T-helper 1 cell treated with Interleukin-12 subunit alpha and Interleukin-12 subunit beta and Interleukin-4 antibody, amounts not matched to agents 30 ng/mL and 1 ng/mL, for 36 hours (primary cell): Measurements from ENCODE around the gene ZNF761. TPM values are rescaled to one million over a fixed set of nuclear protein-coding genes. Genes with fewer than 3 reads are reported as not detected.
"Not testable (repeated sequence)": the region's sequence is repeated elsewhere in the genome, so short reads cannot be mapped to it uniquely, and the experiment has no call there.

Experiments
- intact Hi-C: fragments of 100-400 bp; cut with micrococcal nuclease; formaldehyde crosslinking; loops from one replicate; pipeline ENCODE4 v1.15.1; 2024
- total RNA-seq: library from RNA; stranded (reverse); gene quantifications from 2 replicates; pipeline ENCODE4 v1.2.3, GENCODE V29; 2022

Gene ZNF761
- total RNA-seq, result 11.6 and 12.7 TPM in 2 replicates

GRCh38 chr19:53431399-53432087 is at the start of gene ZNF761:
ZNF761 (plus strand) TSS chr19:53431984; CDS start chr19:53447269, 15,285 bp downstream.
- intact Hi-C loops, result loop anchor here (1.0 to 10.0 kb wide), 12 partner anchors 36 to 904 kb away; partner anchors contain the start of genes MYADM, PRPF31, TFPT and ZNF160

- intact Hi-C loops, result no loop called here
Observed at GRCh38 chr19:53388168-53388567, 43.6 kb upstream of the ZNF761 start.

GRCh38 chr19:53388904-53389303 is 42.9 kb upstream of the ZNF761 start:
- intact Hi-C loops, result no loop called here

GRCh38 chr19:53389571-53389970 is 42.2 kb upstream of the ZNF761 start:
- intact Hi-C loops, result no loop called here

GRCh38 chr19:53389978-53390377 is 41.8 kb upstream of the ZNF761 start:
- intact Hi-C loops, result no loop called here

GRCh38 chr19:53394522-53394973 is 37.2 kb upstream of the ZNF761 start:
- intact Hi-C loops, result no loop called here

- intact Hi-C loops, result loop anchor here (1.0 kb wide), 11 partner anchors 30 to 1224 kb away; partner anchors contain the start of genes ZNF160, ZNF320, ZNF525 and ZNF761
Observed at GRCh38 chr19:53394974-53395839, 36.6 kb upstream of the ZNF761 start, which contains the start of gene ZNF765. ZNF765 (plus strand) TSS chr19:53395149; CDS start chr19:53398016, 2,867 bp downstream.

GRCh38 chr19:53395840-53396524 is 35.8 kb upstream of the ZNF761 start:
- intact Hi-C loops, result loop anchor here (1.0 kb wide), 11 partner anchors 31 to 1225 kb away; partner anchors contain the start of genes ZNF160, ZNF320, ZNF525 and ZNF761

GRCh38 chr19:53396525-53396868 is 35.3 kb upstream of the ZNF761 start:
- intact Hi-C loops, result no loop called here

- intact Hi-C loops, result not testable (repeated sequence)
Observed at GRCh38 chr19:53397918-53398317, 33.9 kb upstream of the ZNF761 start.

GRCh38 chr19:53409505-53410204 is 22.1 kb upstream of the ZNF761 start:
- intact Hi-C loops, result no loop called here

GRCh38 chr19:53420520-53421315 is 11.1 kb upstream of the ZNF761 start:
- intact Hi-C loops, result loop anchor here (10.0 kb wide), 1 partner anchor 604 kb away; no protein-coding TSS in a partner anchor

GRCh38 chr19:53422551-53422950 is 9.2 kb upstream of the ZNF761 start:
- intact Hi-C loops, result loop anchor here (10.0 kb wide), 1 partner anchor 602 kb away; no protein-coding TSS in a partner anchor

- intact Hi-C loops, result loop anchor here (10.0 kb wide), 1 partner anchor 602 kb away; no protein-coding TSS in a partner anchor
Observed at GRCh38 chr19:53423074-53423473, 8.7 kb upstream of the ZNF761 start.

- intact Hi-C loops, result loop anchor here (10.0 kb wide), 1 partner anchor 601 kb away; no protein-coding TSS in a partner anchor
Observed at GRCh38 chr19:53423680-53424079, 8.1 kb upstream of the ZNF761 start.

- intact Hi-C loops, result loop anchor here (1.0 to 10.0 kb wide), 5 partner anchors 87 to 600 kb away; partner anchors contain the start of gene ZNF160
Observed at GRCh38 chr19:53424968-53425597, 6.7 kb upstream of the ZNF761 start.

- intact Hi-C loops, result loop anchor here (5.0 to 10.0 kb wide), 2 partner anchors 435 to 683 kb away; partner anchors contain the start of genes MYADM, PRPF31 and TFPT
Observed at GRCh38 chr19:53432088-53432661, 391 bp downstream of the ZNF761 start.

GRCh38 chr19:53443809-53444208 is 12.0 kb downstream of the ZNF761 start:
- intact Hi-C loops, result not testable (repeated sequence)
